ENCODE measurements around the gene MTUS2. TPM values are rescaled to one million over a fixed set of nuclear protein-coding genes. Genes with fewer than 3 reads are reported as not detected.

The MTUS2 gene
- total RNA-seq, 1 experiment from 2014 or later, result 0.35 TPM

DNA sequence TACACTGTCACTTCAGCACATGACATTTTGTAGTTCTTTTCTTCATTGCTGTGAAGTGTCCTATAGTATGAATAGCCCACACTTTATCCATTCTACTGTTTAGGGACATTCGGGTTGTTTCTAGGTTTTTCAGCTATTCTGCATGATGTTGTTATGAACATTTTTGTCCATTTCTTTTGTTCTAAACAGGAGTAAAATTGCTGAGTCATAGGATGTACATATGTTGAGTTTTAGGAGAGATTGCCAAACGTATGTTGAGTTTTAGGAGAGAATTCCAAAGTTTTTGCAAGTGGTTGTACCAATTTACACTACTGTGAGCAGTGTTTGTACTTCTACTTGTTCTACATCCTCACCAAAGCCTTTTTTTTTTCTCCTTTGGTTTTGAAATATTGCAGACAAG lies 115.0 kb downstream of the MTUS2 start:
- H3K27ac ChIP-seq (ENCODE audit: insufficient read length, low read depth, low read length), result no peak overlapping the region
- no peak overlapping the region for H3T11ph ChIP-seq (ENCODE audit: low read length)
- H3K9me3 ChIP-seq (ENCODE audit: control insufficient read depth, low read depth, low read length), result no peaks in the 10 kb centered on the region
- H3K27ac Mint-ChIP-seq, result no peak overlapping the region
- no peak overlapping the region for H4K8ac ChIP-seq (replicated peaks; ENCODE audit: insufficient read length, low read depth, low read length)
- no peak overlapping the region for H2AFZ ChIP-seq (ENCODE audit: low read length)
- no peak overlapping the region for H3K18ac ChIP-seq (ENCODE audit: insufficient read length, low read depth, low read length)
- H3K36me3 Mint-ChIP-seq (ENCODE audit: insufficient read depth in 1 of 3, low read depth in 3 of 3), result peaks cover 0 to 3% (median 0%) of the 10 kb centered on the region in 3 experiments; a peak in 1 of 7 replicates
- H3K9me3 Mint-ChIP-seq, result peaks cover 0 to 4% of the 10 kb centered on the region in 2 experiments; a peak in 1 of 5 replicates
- no peak overlapping the region for H4K5ac ChIP-seq (ENCODE audit: insufficient read length, low read depth, low read length)
- no peaks in the 10 kb centered on the region for H3K23me2 ChIP-seq (ENCODE audit: insufficient read length, low read depth, low read length, poor library complexity, severe bottlenecking)
- H3K79me2 ChIP-seq (ENCODE audit: insufficient read depth, low read length), result no peaks in the 10 kb centered on the region
- H4K91ac ChIP-seq (ENCODE audit: insufficient read length, low read depth, low read length), result no peak overlapping the region
- TF ChIP-seq, protein P1, sequence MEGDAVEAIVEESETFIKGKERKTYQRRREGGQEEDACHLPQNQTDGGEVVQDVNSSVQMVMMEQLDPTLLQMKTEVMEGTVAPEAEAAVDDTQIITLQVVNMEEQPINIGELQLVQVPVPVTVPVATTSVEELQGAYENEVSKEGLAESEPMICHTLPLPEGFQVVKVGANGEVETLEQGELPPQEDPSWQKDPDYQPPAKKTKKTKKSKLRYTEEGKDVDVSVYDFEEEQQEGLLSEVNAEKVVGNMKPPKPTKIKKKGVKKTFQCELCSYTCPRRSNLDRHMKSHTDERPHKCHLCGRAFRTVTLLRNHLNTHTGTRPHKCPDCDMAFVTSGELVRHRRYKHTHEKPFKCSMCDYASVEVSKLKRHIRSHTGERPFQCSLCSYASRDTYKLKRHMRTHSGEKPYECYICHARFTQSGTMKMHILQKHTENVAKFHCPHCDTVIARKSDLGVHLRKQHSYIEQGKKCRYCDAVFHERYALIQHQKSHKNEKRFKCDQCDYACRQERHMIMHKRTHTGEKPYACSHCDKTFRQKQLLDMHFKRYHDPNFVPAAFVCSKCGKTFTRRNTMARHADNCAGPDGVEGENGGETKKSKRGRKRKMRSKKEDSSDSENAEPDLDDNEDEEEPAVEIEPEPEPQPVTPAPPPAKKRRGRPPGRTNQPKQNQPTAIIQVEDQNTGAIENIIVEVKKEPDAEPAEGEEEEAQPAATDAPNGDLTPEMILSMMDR (conservative IDR thresholded peaks at IDR 0.05), result no peak
- no peak overlapping the region for H2BK15ac ChIP-seq (ENCODE audit: low read depth, low read length)
- H3K9ac ChIP-seq (ENCODE audit: extremely low read depth, insufficient read length, low read length), result no peak overlapping the region
- WGBS (ENCODE audit: extremely low coverage, insufficient read length, low lambda C conversion rate), result no CpG with 5 or more reads among the region's 2 CpGs
- H3K4me1 Mint-ChIP-seq, result no peaks in the 10 kb centered on the region
- no peak for DNase-seq
- H2AK5ac ChIP-seq (ENCODE audit: insufficient read length, low read length), result no peak overlapping the region
- no peak overlapping the region for H3K23ac ChIP-seq (ENCODE audit: insufficient read length, low read depth, low read length)
- no peak overlapping the region for H2BK5ac ChIP-seq (ENCODE audit: insufficient read length, low read length)
- no peaks in the 10 kb centered on the region for H3K27me3 ChIP-seq (ENCODE audit: insufficient read depth, low read length)
- H3K4me3 Mint-ChIP-seq, result no peak overlapping the region
- H3K79me1 ChIP-seq (ENCODE audit: insufficient read depth, low read depth, low read length, poor library complexity, severe bottlenecking), result no peaks in the 10 kb centered on the region
- H3K27me3 Mint-ChIP-seq (ENCODE audit: low read depth), result no peaks in the 10 kb centered on the region; the same call in 1 of the 2 replicates
- no peak overlapping the region for H3K56ac ChIP-seq (ENCODE audit: insufficient read length, low read depth, low read length)
- H2BK12ac ChIP-seq (ENCODE audit: insufficient read length, low read depth, low read length), result no peak overlapping the region
- H3K14ac ChIP-seq (ENCODE audit: insufficient read depth, low read length), result no peak overlapping the region
- no peak overlapping the region for H2BK20ac ChIP-seq (ENCODE audit: low read depth, low read length, poor library complexity, severe bottlenecking)
- no peaks in the 10 kb centered on the region for H3K4me1 ChIP-seq (ENCODE audit: insufficient read depth, low read length)
- H3K4ac ChIP-seq (ENCODE audit: low read depth, low read length), result no peak overlapping the region
- no peak overlapping the region for H2BK120ac ChIP-seq (ENCODE audit: low read depth, low read length, poor library complexity, severe bottlenecking)
- no peaks in the 10 kb centered on the region for H4K20me1 ChIP-seq (ENCODE audit: control insufficient read depth, insufficient read depth, insufficient read length)
- no peak overlapping the region for H3K4me2 ChIP-seq (ENCODE audit: insufficient read depth, insufficient read length, low read length)

Data from H9 (cell line).